H9 (cell line): Measurements from ENCODE around the gene DGKG. TPM values are rescaled to one million over a fixed set of nuclear protein-coding genes. Genes with fewer than 3 reads are reported as not detected.

Experiments used
- DNase-seq: peaks from one replicate; pipeline ENCODE4 v3.0.0-alpha.2; 2017
- H2AFZ ChIP-seq: one replicate; pipeline ENCODE4 v1.6.1; 2013; ENCODE audit warnings: mild to moderate bottlenecking, low read length, control low read depth, moderate library complexity
- H2AK5ac ChIP-seq: 2 replicates; pipeline ENCODE4 v1.6.1; 2013; ENCODE audit warnings: low read length, control low read depth, mixed read lengths; ENCODE audit not compliant: insufficient read length
- H2BK120ac ChIP-seq: one replicate; pipeline ENCODE4 v1.6.1; 2013; ENCODE audit warnings: low read depth, mild to moderate bottlenecking, low read length, control low read depth, inconsistent platforms; ENCODE audit not compliant: poor library complexity, severe bottlenecking
- H2BK12ac ChIP-seq: 2 replicates; pipeline ENCODE4 v1.6.1; 2013; ENCODE audit warnings: low read length, control low read depth, mixed read lengths, low read depth; ENCODE audit not compliant: insufficient read length
- H2BK15ac ChIP-seq: 2 replicates; pipeline ENCODE4 v1.6.1; 2013; ENCODE audit warnings: low read depth, low read length, control low read depth
- H2BK20ac ChIP-seq: one replicate; pipeline ENCODE4 v1.6.1; 2013; ENCODE audit warnings: low read depth, mild to moderate bottlenecking, low read length, control low read depth, inconsistent platforms; ENCODE audit not compliant: poor library complexity, severe bottlenecking
- H2BK5ac ChIP-seq: 2 replicates; pipeline ENCODE4 v1.6.1; 2013; ENCODE audit warnings: low read length, control low read depth, mixed read lengths; ENCODE audit not compliant: insufficient read length
- H3K14ac ChIP-seq: 2 replicates; pipeline ENCODE4 v1.6.1; 2013; ENCODE audit warnings: low read length, control low read depth; ENCODE audit not compliant: insufficient read depth
- H3K18ac ChIP-seq: 2 replicates; pipeline ENCODE4 v1.6.1; 2013; ENCODE audit warnings: low read depth, mild to moderate bottlenecking, mixed read lengths, low read length, control low read depth; ENCODE audit not compliant: insufficient read length
- H3K23ac ChIP-seq: 2 replicates; pipeline ENCODE4 v1.6.1; 2013; ENCODE audit warnings: low read length, control low read depth, mixed read lengths, low read depth; ENCODE audit not compliant: insufficient read length
- H3K23me2 ChIP-seq: 2 replicates; pipeline ENCODE4 v1.6.1; 2013; ENCODE audit warnings: low read depth, mild to moderate bottlenecking, mixed read lengths, low read length, control low read depth; ENCODE audit not compliant: insufficient read length, poor library complexity, severe bottlenecking
- H3K27ac ChIP-seq: 2 replicates; pipeline ENCODE4 v1.5.1; 2013; ENCODE audit warnings: low read length, control low read depth, mixed read lengths, low read depth; ENCODE audit not compliant: insufficient read length
- H3K27me3 ChIP-seq: 2 replicates; pipeline ENCODE4 v1.6.1; 2013; ENCODE audit warnings: low read length, control low read depth, inconsistent platforms; ENCODE audit not compliant: insufficient read depth
- H3K4ac ChIP-seq: 2 replicates; pipeline ENCODE4 v1.6.1; 2013; ENCODE audit warnings: low read depth, mild to moderate bottlenecking, control low read depth, inconsistent platforms, low read length, moderate library complexity
- H3K4me1 ChIP-seq: 2 replicates; pipeline ENCODE4 v1.6.1; 2013; ENCODE audit warnings: low read length, control low read depth, inconsistent platforms; ENCODE audit not compliant: insufficient read depth
- H3K4me2 ChIP-seq: 2 replicates; pipeline ENCODE4 v1.6.1; 2013; ENCODE audit warnings: low read length, control low read depth, mixed read lengths; ENCODE audit not compliant: insufficient read length, insufficient read depth
- H3K56ac ChIP-seq: 2 replicates; pipeline ENCODE4 v1.6.1; 2013; ENCODE audit warnings: low read depth, mild to moderate bottlenecking, mixed read lengths, low read length, control low read depth; ENCODE audit not compliant: insufficient read length
- H3K79me1 ChIP-seq: 2 replicates; pipeline ENCODE4 v1.6.1; 2013; ENCODE audit warnings: low read depth, mild to moderate bottlenecking, moderate library complexity, low read length, control low read depth, inconsistent platforms; ENCODE audit not compliant: insufficient read depth, poor library complexity, severe bottlenecking
- H3K79me2 ChIP-seq: 2 replicates; pipeline ENCODE4 v1.6.1; 2013; ENCODE audit warnings: low read length, control low read depth, inconsistent platforms; ENCODE audit not compliant: insufficient read depth
- H3K9ac ChIP-seq: 2 replicates; pipeline ENCODE4 v1.6.1; 2013; ENCODE audit warnings: low read length, control low read depth, mixed read lengths; ENCODE audit not compliant: insufficient read length; ENCODE audit errors: extremely low read depth
- H3K9me3 ChIP-seq: one replicate; pipeline ENCODE4 v1.6.1; 2013; ENCODE audit warnings: low read depth, low read length, inconsistent platforms; ENCODE audit not compliant: control insufficient read depth
- H3T11ph ChIP-seq: one replicate; pipeline ENCODE4 v1.6.1; 2013; ENCODE audit warnings: mild to moderate bottlenecking, low read length, control low read depth, inconsistent platforms
- H4K20me1 ChIP-seq: one replicate; pipeline ENCODE4 v1.6.1; 2013; ENCODE audit not compliant: control insufficient read depth, insufficient read length, insufficient read depth
- H4K5ac ChIP-seq: 2 replicates; pipeline ENCODE4 v1.6.1; 2013; ENCODE audit warnings: low read depth, mild to moderate bottlenecking, mixed read lengths, low read length, control low read depth; ENCODE audit not compliant: insufficient read length
- H4K8ac ChIP-seq: replicated peaks from 2 replicates; pipeline ENCODE4 v1.6.1; 2013; ENCODE audit warnings: low read length, control low read depth, mixed read lengths, low read depth; ENCODE audit not compliant: insufficient read length
- H4K91ac ChIP-seq: 2 replicates; pipeline ENCODE4 v1.6.1; 2013; ENCODE audit warnings: low read depth, mild to moderate bottlenecking, moderate library complexity, mixed read lengths, low read length, control low read depth; ENCODE audit not compliant: insufficient read length
- H3K27ac Mint-ChIP-seq, 3 experiments: 2 replicates in 2 of 3; 3 replicates in 1 of 3; pipeline ENCODE4 v1.8.0; 2020 to 2021; ENCODE audit warnings: mixed read lengths in 3 of 3, mild to moderate bottlenecking in 1 of 3, moderate library complexity in 1 of 3
- H3K27me3 Mint-ChIP-seq: 2 replicates; pipeline ENCODE4 v1.8.0; 2021; ENCODE audit warnings: low read depth, mild to moderate bottlenecking, moderate library complexity, mixed read lengths
- H3K36me3 Mint-ChIP-seq, 3 experiments: 2 replicates in 2 of 3; 3 replicates in 1 of 3; pipeline ENCODE4 v1.8.0; 2020 to 2021; ENCODE audit warnings: low read depth in 3 of 3, mixed read lengths in 3 of 3; ENCODE audit not compliant: insufficient read depth in 1 of 3
- H3K4me1 Mint-ChIP-seq, 2 experiments: 2 replicates each; pipeline ENCODE4 v1.8.0; 2020; ENCODE audit warnings: mixed read lengths in 2 of 2
- H3K4me3 Mint-ChIP-seq, 2 experiments: 2 replicates in 1 of 2; 3 replicates in 1 of 2; pipeline ENCODE4 v1.8.0; 2020 to 2021; ENCODE audit warnings: mild to moderate bottlenecking in 2 of 2, mixed read lengths in 2 of 2, moderate library complexity in 1 of 2
- H3K9me3 Mint-ChIP-seq, 2 experiments: 2 replicates in 1 of 2; 3 replicates in 1 of 2; pipeline ENCODE4 v1.8.0; 2020; ENCODE audit warnings: mild to moderate bottlenecking in 2 of 2, mixed read lengths in 2 of 2, moderate library complexity in 1 of 2
- CTCF ChIP-seq: fragments of 200-600 bp; sonication (generic); conservative IDR thresholded peaks from 3 replicates; pipeline ENCODE4 v1.8.0; 2021; ENCODE audit warnings: antibody characterized with exemption, mild to moderate bottlenecking
- WGBS: extraction: QIAGEN DNeasy Blood & Tissue Kit; methylation state at CpG from one replicate; pipeline ENCODE4 v1.1.7; 2013; ENCODE audit warnings: missing lambda C conversion rate, low lambda C conversion rate, mixed read lengths; ENCODE audit not compliant: insufficient read length; ENCODE audit errors: extremely low coverage; 5-methylcytosine and 5-hydroxymethylcytosine counted together
- total RNA-seq: library from RNA; stranded (reverse); gene quantifications from 2 replicates; pipeline ENCODE4 v1.2.1, GENCODE V29; 2021

Gene DGKG
- total RNA-seq, 1 experiment from 2014 or later, result not detected

DNA sequence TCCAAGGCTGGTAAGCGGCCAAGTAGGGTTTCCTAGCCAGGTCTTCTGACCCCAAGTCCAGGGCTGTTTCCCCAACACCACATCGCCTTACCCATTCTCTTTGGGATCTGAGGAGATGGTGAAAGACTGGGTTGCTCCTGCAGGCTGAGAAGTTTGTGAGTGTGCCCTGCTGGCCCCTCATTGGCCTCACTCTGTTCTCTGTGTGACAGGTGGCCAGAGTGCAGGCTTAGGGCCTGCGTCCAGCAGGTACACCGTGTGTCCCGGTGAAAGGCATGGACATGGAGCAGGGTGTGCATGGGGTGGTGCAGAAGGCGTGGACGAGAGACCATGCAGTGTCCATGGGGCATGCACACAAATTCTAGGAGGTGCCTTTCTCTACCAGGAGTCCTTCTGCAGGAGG lies 91.3 kb downstream of the DGKG start:
- H3K4ac ChIP-seq, result no peak overlapping the region
- H3K36me3 Mint-ChIP-seq, result no peaks in the 10 kb centered on the region
- WGBS, result no CpG with 5 or more reads among the region's 7 CpGs
- no peak overlapping the region for H2BK15ac ChIP-seq
- H3K23me2 ChIP-seq, result no peaks in the 10 kb centered on the region
- H3K14ac ChIP-seq, result no peak overlapping the region
- no peak for TF ChIP-seq CTCF
- H4K8ac ChIP-seq, result no peak overlapping the region
- no peak overlapping the region for H3K4me2 ChIP-seq
- H3K9me3 Mint-ChIP-seq, result no peaks in the 10 kb centered on the region
- no peaks in the 10 kb centered on the region for H3K27me3 ChIP-seq
- no peak overlapping the region for H3K18ac ChIP-seq
- H4K20me1 ChIP-seq, result no peaks in the 10 kb centered on the region
- no peaks in the 10 kb centered on the region for H3K79me2 ChIP-seq
- no peak overlapping the region for H3K23ac ChIP-seq
- H4K91ac ChIP-seq, result no peak overlapping the region
- DNase-seq, result no peak
- H3K9me3 ChIP-seq, result no peaks in the 10 kb centered on the region
- peaks cover 1% of the 10 kb centered on the region; the same call in 1 of the 2 replicates for H3K27me3 Mint-ChIP-seq
- no peak overlapping the region for H4K5ac ChIP-seq
- H3K27ac Mint-ChIP-seq, result peak overlapping the region in 1 of 3 experiments; percentile 85; a peak in 1 of 7 replicates
- H3K79me1 ChIP-seq, result no peaks in the 10 kb centered on the region
- no peak overlapping the region for H2BK20ac ChIP-seq
- no peak overlapping the region for H3T11ph ChIP-seq
- no peak overlapping the region for H2AK5ac ChIP-seq
- H3K56ac ChIP-seq, result no peak overlapping the region
- no peak overlapping the region for H3K9ac ChIP-seq
- H3K4me1 Mint-ChIP-seq, result 0 out of 4 replicates have a peak, but pooled peaks cover 3% of the 10 kb centered on the region in 2 experiments
- H2AFZ ChIP-seq, result no peak overlapping the region
- H3K4me3 Mint-ChIP-seq, result no peak overlapping the region
- H2BK120ac ChIP-seq, result no peak overlapping the region
- H3K4me1 ChIP-seq, result no peaks in the 10 kb centered on the region
- no peak overlapping the region for H3K27ac ChIP-seq
- no peak overlapping the region for H2BK12ac ChIP-seq
- no peak overlapping the region for H2BK5ac ChIP-seq
